GM23338 (cell line): Measurements from ENCODE around the gene PFN2.
"Not testable (repeated sequence)": the region's sequence is repeated elsewhere in the genome, so short reads cannot be mapped to it uniquely, and the experiment has no call there.

Experiments
- CREB1 ChIP-seq: fragments of 250-450 bp; sonication (Bioruptor Pico); IDR thresholded peaks from 2 replicates; pipeline ENCODE4 v1.5.0; 2020; ENCODE audit warnings: low read depth, mild to moderate bottlenecking, moderate library complexity
- EZH2 ChIP-seq: fragments of 200-600 bp; sonication (generic); IDR thresholded peaks from one replicate; pipeline ENCODE4 v1.8.0; 2017; ENCODE audit warnings: antibody characterized with exemption, mild to moderate bottlenecking, low read depth; ENCODE audit not compliant: unreplicated experiment
- EZH2phosphoT487 ChIP-seq: fragments of 200-600 bp; sonication (generic); IDR thresholded peaks from one replicate; pipeline ENCODE4 v1.8.1; 2018; ENCODE audit warnings: antibody characterized with exemption; ENCODE audit not compliant: unreplicated experiment
- JUNB ChIP-seq: IDR thresholded peaks from one replicate; pipeline ENCODE4 v1.6.1; 2016; ENCODE audit warnings: antibody characterized with exemption; ENCODE audit not compliant: unreplicated experiment
- POLR2AphosphoS5 ChIP-seq: IDR thresholded peaks from 2 replicates; pipeline ENCODE4 v1.6.1; 2016; ENCODE audit warnings: antibody characterized with exemption, low read depth
- STAT1 ChIP-seq: IDR thresholded peaks from one replicate; pipeline ENCODE4 v1.6.1; 2016; ENCODE audit warnings: antibody characterized with exemption; ENCODE audit not compliant: unreplicated experiment
- ZNF114 ChIP-seq: fragments of 250-450 bp; sonication (Bioruptor Pico); IDR thresholded peaks from 2 replicates; pipeline ENCODE4 v1.5.0; 2020; ENCODE audit warnings: mild to moderate bottlenecking, moderate library complexity
- TF ChIP-seq, protein P1 (sequence below), 2 experiments: fragments of 200-600 bp in 1 of 2; sonication (generic) in 1 of 2; conservative IDR thresholded peaks; 2 replicates each; pipeline versions ENCODE4 v1.5.1 to v1.6.1; 2016 to 2017; ENCODE audit warnings: antibody characterized with exemption in 2 of 2, low read depth in 2 of 2, mild to moderate bottlenecking in 2 of 2, moderate library complexity in 1 of 2
- TF ChIP-seq, protein P2 (sequence below): IDR thresholded peaks from 2 replicates; pipeline ENCODE4 v1.6.1; 2016; ENCODE audit warnings: antibody characterized with exemption
- TF ChIP-seq, protein P3 (sequence below): IDR thresholded peaks from one replicate; pipeline ENCODE4 v1.6.1; 2018; ENCODE audit warnings: antibody characterized with exemption; ENCODE audit not compliant: unreplicated experiment

DNA sequence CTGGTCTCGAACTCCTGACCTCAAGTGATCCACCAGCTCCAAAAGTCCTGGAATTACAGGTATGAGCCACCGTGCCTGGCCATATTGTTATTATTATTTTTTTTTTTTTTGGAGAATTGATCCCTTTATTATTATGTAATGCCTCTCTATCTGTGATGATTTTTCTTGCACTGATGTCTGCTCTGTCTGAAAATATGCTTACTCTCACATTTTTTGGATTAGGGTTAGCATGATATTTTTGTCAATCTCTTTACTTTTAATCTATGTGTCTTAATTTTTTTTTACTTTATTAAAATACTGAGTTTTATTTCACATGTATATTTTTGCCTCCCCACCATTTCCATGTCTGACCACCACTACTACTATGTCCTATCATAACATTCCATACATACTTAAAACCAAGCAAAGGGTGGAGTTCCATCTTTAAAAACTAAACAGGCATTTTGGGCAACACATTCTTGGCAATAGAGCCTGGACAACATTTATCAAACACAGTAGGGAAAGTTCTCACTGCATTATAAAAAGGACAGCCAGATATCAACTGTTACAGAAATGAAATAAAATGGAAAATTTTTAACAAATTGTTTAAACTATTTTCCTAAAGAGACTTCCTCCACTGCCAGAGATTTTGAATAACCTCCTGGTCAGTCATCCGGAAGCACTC, 32.2 kb downstream of the PFN2 start:
- TF ChIP-seq EZH2; EZH2phosphoT487; POLR2AphosphoS5; CREB1 (CRISPR knock-in tag); JUNB; STAT1; ZNF114 (CRISPR knock-in tag): not testable (repeated sequence)
- TF ChIP-seq, protein P1, sequence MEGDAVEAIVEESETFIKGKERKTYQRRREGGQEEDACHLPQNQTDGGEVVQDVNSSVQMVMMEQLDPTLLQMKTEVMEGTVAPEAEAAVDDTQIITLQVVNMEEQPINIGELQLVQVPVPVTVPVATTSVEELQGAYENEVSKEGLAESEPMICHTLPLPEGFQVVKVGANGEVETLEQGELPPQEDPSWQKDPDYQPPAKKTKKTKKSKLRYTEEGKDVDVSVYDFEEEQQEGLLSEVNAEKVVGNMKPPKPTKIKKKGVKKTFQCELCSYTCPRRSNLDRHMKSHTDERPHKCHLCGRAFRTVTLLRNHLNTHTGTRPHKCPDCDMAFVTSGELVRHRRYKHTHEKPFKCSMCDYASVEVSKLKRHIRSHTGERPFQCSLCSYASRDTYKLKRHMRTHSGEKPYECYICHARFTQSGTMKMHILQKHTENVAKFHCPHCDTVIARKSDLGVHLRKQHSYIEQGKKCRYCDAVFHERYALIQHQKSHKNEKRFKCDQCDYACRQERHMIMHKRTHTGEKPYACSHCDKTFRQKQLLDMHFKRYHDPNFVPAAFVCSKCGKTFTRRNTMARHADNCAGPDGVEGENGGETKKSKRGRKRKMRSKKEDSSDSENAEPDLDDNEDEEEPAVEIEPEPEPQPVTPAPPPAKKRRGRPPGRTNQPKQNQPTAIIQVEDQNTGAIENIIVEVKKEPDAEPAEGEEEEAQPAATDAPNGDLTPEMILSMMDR (conservative IDR thresholded peaks at IDR 0.05; ENCODE audit: low read depth in 2 of 2), result not testable (repeated sequence)
- TF ChIP-seq, protein P2, sequence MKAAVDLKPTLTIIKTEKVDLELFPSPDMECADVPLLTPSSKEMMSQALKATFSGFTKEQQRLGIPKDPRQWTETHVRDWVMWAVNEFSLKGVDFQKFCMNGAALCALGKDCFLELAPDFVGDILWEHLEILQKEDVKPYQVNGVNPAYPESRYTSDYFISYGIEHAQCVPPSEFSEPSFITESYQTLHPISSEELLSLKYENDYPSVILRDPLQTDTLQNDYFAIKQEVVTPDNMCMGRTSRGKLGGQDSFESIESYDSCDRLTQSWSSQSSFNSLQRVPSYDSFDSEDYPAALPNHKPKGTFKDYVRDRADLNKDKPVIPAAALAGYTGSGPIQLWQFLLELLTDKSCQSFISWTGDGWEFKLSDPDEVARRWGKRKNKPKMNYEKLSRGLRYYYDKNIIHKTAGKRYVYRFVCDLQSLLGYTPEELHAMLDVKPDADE, result not testable (repeated sequence)
- TF ChIP-seq, protein P3, sequence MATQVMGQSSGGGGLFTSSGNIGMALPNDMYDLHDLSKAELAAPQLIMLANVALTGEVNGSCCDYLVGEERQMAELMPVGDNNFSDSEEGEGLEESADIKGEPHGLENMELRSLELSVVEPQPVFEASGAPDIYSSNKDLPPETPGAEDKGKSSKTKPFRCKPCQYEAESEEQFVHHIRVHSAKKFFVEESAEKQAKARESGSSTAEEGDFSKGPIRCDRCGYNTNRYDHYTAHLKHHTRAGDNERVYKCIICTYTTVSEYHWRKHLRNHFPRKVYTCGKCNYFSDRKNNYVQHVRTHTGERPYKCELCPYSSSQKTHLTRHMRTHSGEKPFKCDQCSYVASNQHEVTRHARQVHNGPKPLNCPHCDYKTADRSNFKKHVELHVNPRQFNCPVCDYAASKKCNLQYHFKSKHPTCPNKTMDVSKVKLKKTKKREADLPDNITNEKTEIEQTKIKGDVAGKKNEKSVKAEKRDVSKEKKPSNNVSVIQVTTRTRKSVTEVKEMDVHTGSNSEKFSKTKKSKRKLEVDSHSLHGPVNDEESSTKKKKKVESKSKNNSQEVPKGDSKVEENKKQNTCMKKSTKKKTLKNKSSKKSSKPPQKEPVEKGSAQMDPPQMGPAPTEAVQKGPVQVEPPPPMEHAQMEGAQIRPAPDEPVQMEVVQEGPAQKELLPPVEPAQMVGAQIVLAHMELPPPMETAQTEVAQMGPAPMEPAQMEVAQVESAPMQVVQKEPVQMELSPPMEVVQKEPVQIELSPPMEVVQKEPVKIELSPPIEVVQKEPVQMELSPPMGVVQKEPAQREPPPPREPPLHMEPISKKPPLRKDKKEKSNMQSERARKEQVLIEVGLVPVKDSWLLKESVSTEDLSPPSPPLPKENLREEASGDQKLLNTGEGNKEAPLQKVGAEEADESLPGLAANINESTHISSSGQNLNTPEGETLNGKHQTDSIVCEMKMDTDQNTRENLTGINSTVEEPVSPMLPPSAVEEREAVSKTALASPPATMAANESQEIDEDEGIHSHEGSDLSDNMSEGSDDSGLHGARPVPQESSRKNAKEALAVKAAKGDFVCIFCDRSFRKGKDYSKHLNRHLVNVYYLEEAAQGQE, result not testable (repeated sequence)
